Tibial nerve (tissue), 4 donors: ENCODE results near the gene KIDINS220. TPM values are rescaled to one million over a fixed set of nuclear protein-coding genes. Genes with fewer than 3 reads are reported as not detected.

ENCODE experiments used
- DNase-seq, 2 donors: peaks; one replicate each; pipeline ENCODE4 v3.0.0-alpha.2; 2019; ENCODE audit warnings: low spot score in 2 of 2
- H3K27ac ChIP-seq, 4 donors: fragments of 200-600 bp; sonication (generic) in 3 of 4; one replicate each; pipeline ENCODE4 v1.5.1; 2017 to 2019; ENCODE audit warnings: mild to moderate bottlenecking in 1 of 4
- H3K27me3 ChIP-seq, 2 donors: fragments of 200-600 bp; sonication (generic) in 1 of 2; one replicate each; pipeline versions ENCODE4 v1.5.1 to v1.6.0; 2017 to 2019
- H3K36me3 ChIP-seq, 3 donors: fragments of 200-600 bp; sonication (generic); one replicate each; pipeline ENCODE4 v1.5.1; 2018 to 2019
- H3K4me1 ChIP-seq, 4 donors: fragments of 200-600 bp; sonication (generic) in 3 of 4; one replicate each; pipeline ENCODE4 v1.5.1; 2017 to 2019
- H3K4me3 ChIP-seq, 4 donors: fragments of 200-600 bp; sonication (generic) in 3 of 4; one replicate each; pipeline ENCODE4 v1.5.1; 2017 to 2019; ENCODE audit warnings: mild to moderate bottlenecking in 1 of 4, moderate library complexity in 1 of 4
- H3K9me3 ChIP-seq, 4 donors: fragments of 200-600 bp; sonication (generic) in 3 of 4; one replicate each; pipeline ENCODE4 v1.5.1; 2017 to 2019
- CTCF ChIP-seq, 5 experiments: fragments of 200-600 bp in 3 of 5; fragments of 450-650 bp in 2 of 5; sonication (generic) in 3 of 5; IDR thresholded peaks; one replicate each; pipeline ENCODE4 v1.5.1; 2016 to 2019; ENCODE audit warnings: antibody characterized with exemption in 5 of 5, mild to moderate bottlenecking in 3 of 5, moderate library complexity in 2 of 5
- EP300 ChIP-seq, 2 donors: sonication (generic); formaldehyde crosslinking; IDR thresholded peaks; one replicate each; pipeline ENCODE4 v1.6.1; 2017; ENCODE audit warnings: antibody characterized with exemption in 2 of 2, mild to moderate bottlenecking in 1 of 2
- POLR2A ChIP-seq, 2 donors: fragments of 450-650 bp; IDR thresholded peaks; one replicate each; pipeline ENCODE4 v1.6.1; 2017; ENCODE audit warnings: antibody characterized with exemption in 2 of 2, mild to moderate bottlenecking in 2 of 2, moderate library complexity in 2 of 2
- WGBS, 2 donors: methylation state at CpG; one replicate each; pipeline ENCODE4 v1.1.5; 2018; 5-methylcytosine and 5-hydroxymethylcytosine counted together
- total RNA-seq, 4 donors: library from RNA; depleted of rRNA; stranded (reverse); fragments of >200 nt; gene quantifications; one replicate each; pipeline ENCODE4 v1.1.0, GENCODE V29; 2016

The KIDINS220 gene
- total RNA-seq, 4 donors from 2014 or later, result 80.1 to 131 (median 109) TPM

- Histone ChIP-seq H3K36me3 (peaks cover 0 to 5% (median 0%) of the 10 kb centered on the region in 3 donors), H3K27me3 (no peaks in the 10 kb centered on the region), H3K4me1 (peaks cover 0 to 3% (median 0%) of the 10 kb centered on the region in 4 donors), H3K9me3 (no peaks in the 10 kb centered on the region), H3K27ac (no peak overlapping the region), H3K4me3 (no peak overlapping the region)
- TF ChIP-seq EP300 (IDR thresholded peaks at IDR 0.05), result no peak
- TF ChIP-seq CTCF (IDR thresholded peaks at IDR 0.05), result no peak
- TF ChIP-seq POLR2A (IDR thresholded peaks at IDR 0.05), result no peak
- 76 to 88% methylated on average over 2 of the region's 2 CpGs for WGBS, 2 donors
- no peak for DNase-seq
Observed at GRCh38 chr2:8870441-8870840, 33.0 kb upstream of the KIDINS220 start.

GRCh38 chr2:8867363-8867762, 29.9 kb upstream of the KIDINS220 start:
- H3K36me3 ChIP-seq, result peaks cover 0 to 17% (median 0%) of the 10 kb centered on the region in 3 donors
- H3K4me1 ChIP-seq, result no peaks in the 10 kb centered on the region
- no peaks in the 10 kb centered on the region for H3K9me3 ChIP-seq
- TF ChIP-seq POLR2A (IDR thresholded peaks at IDR 0.05) (no peak), CTCF (IDR thresholded peaks at IDR 0.05) (no peak), EP300 (IDR thresholded peaks at IDR 0.05) (no peak)
- DNase-seq, result no peak
- no peak overlapping the region for H3K27ac ChIP-seq
- 87 to 88% methylated on average over 3 of the region's 3 CpGs for WGBS, 2 donors
- no peaks in the 10 kb centered on the region for H3K27me3 ChIP-seq
- H3K4me3 ChIP-seq, result no peak overlapping the region

GRCh38 chr2:8863331-8863953, 26.0 kb upstream of the KIDINS220 start:
- H3K36me3 ChIP-seq, result peaks cover 0 to 38% (median 0%) of the 10 kb centered on the region in 3 donors
- TF ChIP-seq POLR2A (IDR thresholded peaks at IDR 0.05) (no peak), CTCF (IDR thresholded peaks at IDR 0.05) (no peak), EP300 (IDR thresholded peaks at IDR 0.05) (no peak)
- 88 to 92% methylated on average over 10 of the region's 10 CpGs for WGBS, 2 donors
- no peaks in the 10 kb centered on the region for H3K27me3 ChIP-seq
- H3K4me3 ChIP-seq, result no peak overlapping the region
- H3K4me1 ChIP-seq, result no peaks in the 10 kb centered on the region
- no peak for DNase-seq
- no peak overlapping the region for H3K27ac ChIP-seq
- H3K9me3 ChIP-seq, result no peaks in the 10 kb centered on the region

GRCh38 chr2:8862230-8862629, 24.8 kb upstream of the KIDINS220 start:
- 90 to 94% methylated on average over 7 of the region's 7 CpGs for WGBS, 2 donors
- Histone ChIP-seq H3K36me3 (peaks cover 0 to 40% (median 0%) of the 10 kb centered on the region in 3 donors), H3K9me3 (no peaks in the 10 kb centered on the region), H3K27me3 (no peaks in the 10 kb centered on the region), H3K27ac (no peak overlapping the region), H3K4me3 (no peak overlapping the region), H3K4me1 (no peaks in the 10 kb centered on the region)
- DNase-seq, result no peak
- TF ChIP-seq POLR2A (IDR thresholded peaks at IDR 0.05) (no peak), CTCF (IDR thresholded peaks at IDR 0.05) (no peak), EP300 (IDR thresholded peaks at IDR 0.05) (no peak)

- WGBS, 2 donors, result 97% methylated on average over 1 of the region's 1 CpG
Observed at GRCh38 chr2:8861797-8862196, 24.4 kb upstream of the KIDINS220 start.

More at GRCh38 chr2:8861797-8862196, 24.4 kb upstream of the KIDINS220 start:
- no peak for DNase-seq
- Histone ChIP-seq H3K4me1 (no peaks in the 10 kb centered on the region), H3K27me3 (no peaks in the 10 kb centered on the region), H3K9me3 (no peaks in the 10 kb centered on the region), H3K27ac (no peak overlapping the region), H3K36me3 (peaks cover 0 to 44% (median 0%) of the 10 kb centered on the region in 3 donors), H3K4me3 (no peak overlapping the region)
- no peak for TF ChIP-seq POLR2A (IDR thresholded peaks at IDR 0.05)
- no peak for TF ChIP-seq EP300 (IDR thresholded peaks at IDR 0.05)
- TF ChIP-seq CTCF (IDR thresholded peaks at IDR 0.05), result no peak
